ENCODE data around the gene MMP2.

DNA sequence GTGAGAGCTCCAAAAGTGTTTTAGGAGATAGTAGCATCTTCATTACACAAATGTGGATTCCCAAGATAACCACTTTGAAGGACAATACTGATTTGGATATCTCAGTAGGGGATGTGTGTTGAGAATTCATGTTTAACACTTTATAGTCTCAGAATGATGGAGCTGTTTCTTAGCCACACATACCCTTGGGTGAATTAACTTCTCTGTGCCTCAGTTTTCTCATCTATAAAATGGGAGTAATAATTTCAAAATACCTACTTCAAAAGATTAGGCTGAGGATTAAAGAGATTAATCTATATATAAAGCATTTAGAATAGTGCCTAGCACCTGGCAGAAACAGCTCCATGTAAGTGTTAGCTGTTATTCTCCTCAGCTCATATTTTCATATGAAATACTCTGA lies 48.9 kb downstream of the MMP2 start:
- no peak for TF ChIP-seq POLR2A (IDR thresholded peaks at IDR 0.05)
- TF ChIP-seq, protein P1, sequence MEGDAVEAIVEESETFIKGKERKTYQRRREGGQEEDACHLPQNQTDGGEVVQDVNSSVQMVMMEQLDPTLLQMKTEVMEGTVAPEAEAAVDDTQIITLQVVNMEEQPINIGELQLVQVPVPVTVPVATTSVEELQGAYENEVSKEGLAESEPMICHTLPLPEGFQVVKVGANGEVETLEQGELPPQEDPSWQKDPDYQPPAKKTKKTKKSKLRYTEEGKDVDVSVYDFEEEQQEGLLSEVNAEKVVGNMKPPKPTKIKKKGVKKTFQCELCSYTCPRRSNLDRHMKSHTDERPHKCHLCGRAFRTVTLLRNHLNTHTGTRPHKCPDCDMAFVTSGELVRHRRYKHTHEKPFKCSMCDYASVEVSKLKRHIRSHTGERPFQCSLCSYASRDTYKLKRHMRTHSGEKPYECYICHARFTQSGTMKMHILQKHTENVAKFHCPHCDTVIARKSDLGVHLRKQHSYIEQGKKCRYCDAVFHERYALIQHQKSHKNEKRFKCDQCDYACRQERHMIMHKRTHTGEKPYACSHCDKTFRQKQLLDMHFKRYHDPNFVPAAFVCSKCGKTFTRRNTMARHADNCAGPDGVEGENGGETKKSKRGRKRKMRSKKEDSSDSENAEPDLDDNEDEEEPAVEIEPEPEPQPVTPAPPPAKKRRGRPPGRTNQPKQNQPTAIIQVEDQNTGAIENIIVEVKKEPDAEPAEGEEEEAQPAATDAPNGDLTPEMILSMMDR (IDR thresholded peaks at IDR 0.05): no peak
